ENCODE results near the gene PHKB. TPM values are rescaled to one million over a fixed set of nuclear protein-coding genes. Genes with fewer than 3 reads are reported as not detected.
"Not testable (repeated sequence)": the region's sequence is repeated elsewhere in the genome, so short reads cannot be mapped to it uniquely, and the experiment has no call there.

The PHKB gene
- total RNA-seq, 2 donors from 2014 or later = 32.7 to 46.7 TPM

DNA sequence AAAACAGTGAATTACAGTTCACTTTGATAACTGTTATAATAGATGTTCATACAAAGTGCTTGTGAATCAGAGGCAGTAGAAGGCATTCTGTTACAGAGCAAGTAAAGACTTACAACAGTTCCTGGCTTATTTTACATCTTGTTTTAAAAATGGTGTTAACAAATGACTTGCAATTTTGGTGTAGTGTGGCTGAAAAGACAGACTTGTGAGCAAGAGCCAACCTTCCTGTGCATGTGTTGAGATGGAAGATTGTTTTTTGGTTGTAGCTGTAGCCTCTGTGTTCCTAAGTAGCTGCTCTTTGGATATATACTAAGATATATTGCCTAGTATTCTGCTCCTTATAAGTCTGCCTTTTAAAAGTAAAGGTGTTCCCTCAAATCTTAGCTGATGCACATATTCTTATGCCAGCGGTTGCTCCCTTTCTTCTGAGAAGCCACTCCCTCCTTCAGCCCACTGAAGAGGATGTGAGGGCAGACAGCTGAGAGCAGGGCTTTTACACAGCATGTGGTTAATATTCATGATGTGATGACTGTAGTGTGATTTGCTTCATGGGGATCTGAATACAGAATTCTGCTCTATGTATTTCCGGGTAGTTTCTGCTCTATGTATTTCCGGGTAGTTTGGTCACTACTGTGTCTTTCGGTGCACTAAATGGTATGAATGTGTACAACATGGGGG lies 182.3 kb downstream of the PHKB start:
- ATAC-seq (peak; percentile 98 to 100), DNase-seq (ENCODE audit: low spot score) (peak; percentile 74)
- Mint-ChIP-seq H3K27me3 (no peaks in the 10 kb centered on the region), H3K4me1 (ENCODE audit: low read depth in 2 of 2) (peaks cover 13 to 25% of the 10 kb centered on the region in 2 donors), H3K27ac (peak overlapping the region; percentile 95 to 98), H3K4me3 (peak overlapping the region; percentile 72), H3K9me3 (no peaks in the 10 kb centered on the region), H3K36me3 (peaks cover 5% of the 10 kb centered on the region)

DNA sequence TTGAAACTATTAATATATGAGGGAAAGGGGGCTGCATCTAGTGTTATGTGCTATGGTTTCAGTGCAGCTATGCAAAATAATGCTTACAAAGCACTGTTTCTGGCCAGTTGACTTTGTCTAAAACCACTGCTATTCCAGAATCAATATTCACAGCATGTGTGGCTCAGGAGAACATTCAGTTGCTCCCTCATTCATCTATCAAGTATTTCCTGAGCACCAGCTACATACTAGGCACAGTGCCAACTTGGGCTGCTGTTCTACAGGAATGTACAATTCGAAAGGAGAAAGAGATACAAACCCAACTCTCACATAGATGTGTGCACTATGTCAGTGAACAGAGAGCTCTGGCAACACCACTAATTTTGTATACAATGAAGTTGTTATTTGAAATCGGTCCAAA lies 183.0 kb downstream of the PHKB start:
- DNase-seq (ENCODE audit: low spot score) (no peak), ATAC-seq (no peak)
- Mint-ChIP-seq H3K4me1 (ENCODE audit: low read depth in 2 of 2) (peaks cover 13 to 25% of the 10 kb centered on the region in 2 donors), H3K9me3 (no peaks in the 10 kb centered on the region), H3K36me3 (peaks cover 5% of the 10 kb centered on the region), H3K4me3 (peak overlapping the region; percentile 72), H3K27me3 (no peaks in the 10 kb centered on the region), H3K27ac (peak overlapping the region; percentile 95 to 98)

DNA sequence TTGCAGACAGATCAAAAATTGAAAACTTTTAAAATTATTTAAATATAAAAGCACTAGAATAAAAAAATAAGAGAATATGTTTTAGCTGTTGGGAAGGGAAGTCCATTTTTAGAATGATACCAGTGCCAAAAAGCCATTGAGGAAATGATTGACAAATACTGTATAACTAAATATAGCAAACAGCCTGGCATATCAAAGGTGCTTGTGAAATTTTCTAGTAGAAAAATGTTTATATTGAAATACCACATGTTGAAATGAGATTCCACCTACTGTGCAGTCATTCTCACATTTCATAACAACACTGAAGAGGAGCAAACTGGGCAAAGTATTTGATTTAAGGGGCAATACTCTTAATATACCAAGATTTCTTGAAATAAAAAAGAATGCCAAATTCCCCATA lies 183.5 kb downstream of the PHKB start:
- Mint-ChIP-seq H3K36me3 (peaks cover 5% of the 10 kb centered on the region), H3K9me3 (no peaks in the 10 kb centered on the region), H3K27me3 (no peaks in the 10 kb centered on the region), H3K4me3 (no peak overlapping the region), H3K4me1 (ENCODE audit: low read depth in 2 of 2) (peaks cover 13 to 25% of the 10 kb centered on the region in 2 donors), H3K27ac (peak overlapping the region; percentile 95 to 98)
- DNase-seq (ENCODE audit: low spot score) = no peak
- ATAC-seq = no peak

DNA sequence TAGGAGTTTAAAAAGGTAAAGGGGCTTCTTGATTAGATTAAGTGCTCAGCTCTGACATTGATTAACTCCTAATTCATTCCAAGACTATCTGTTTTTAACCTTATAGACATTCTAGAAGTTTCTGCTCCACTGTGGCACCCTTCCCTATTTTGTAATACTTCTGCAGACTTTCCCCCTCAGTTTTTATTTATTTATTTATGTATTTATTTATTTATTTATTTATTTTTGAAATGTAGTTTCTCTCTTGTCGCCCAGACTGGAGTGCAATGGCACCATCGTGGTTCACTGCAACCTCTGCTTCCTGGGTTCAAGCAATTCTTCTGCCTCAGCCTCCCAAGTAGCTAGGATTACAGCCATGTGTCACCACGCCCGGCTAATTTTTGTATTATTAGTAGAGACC lies 185.8 kb downstream of the PHKB start:
- Mint-ChIP-seq H3K27me3 (no peaks in the 10 kb centered on the region), H3K9me3 (no peaks in the 10 kb centered on the region), H3K27ac (no peak overlapping the region), H3K4me1 (ENCODE audit: low read depth in 2 of 2) (peaks cover 13 to 25% of the 10 kb centered on the region in 2 donors), H3K36me3 (peaks cover 4% of the 10 kb centered on the region), H3K4me3 (no peak overlapping the region)
- no peak for ATAC-seq
- DNase-seq (ENCODE audit: low spot score) = no peak

DNA sequence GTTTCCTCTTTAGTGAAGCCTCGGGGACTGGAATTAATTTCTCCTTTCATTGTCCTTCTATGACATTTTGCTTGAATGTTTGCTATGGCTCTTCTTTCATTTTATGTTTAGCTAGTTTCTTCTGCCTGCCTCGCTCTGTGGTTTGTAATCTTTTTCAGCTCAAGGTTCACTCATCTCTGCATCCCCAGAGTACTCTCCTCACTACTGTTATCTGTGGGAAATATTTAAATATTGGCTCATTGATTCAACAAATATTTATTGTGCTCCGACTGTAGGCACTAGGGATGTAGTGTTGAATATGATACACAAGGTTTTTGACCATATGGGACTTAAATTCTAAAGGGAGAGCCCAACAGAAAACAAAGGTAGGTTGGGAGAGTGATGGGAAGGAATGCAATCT lies 195.9 kb downstream of the PHKB start:
- no peaks in the 10 kb centered on the region for H3K4me1 Mint-ChIP-seq (ENCODE audit: low read depth in 2 of 2)
- H3K9me3 Mint-ChIP-seq = no peaks in the 10 kb centered on the region
- no peaks in the 10 kb centered on the region for H3K27me3 Mint-ChIP-seq
- DNase-seq (ENCODE audit: low spot score) (no peak), ATAC-seq (no peak)
- peaks cover 20% of the 10 kb centered on the region for H3K36me3 Mint-ChIP-seq
- H3K4me3 Mint-ChIP-seq = no peak overlapping the region
- no peak overlapping the region for H3K27ac Mint-ChIP-seq

DNA sequence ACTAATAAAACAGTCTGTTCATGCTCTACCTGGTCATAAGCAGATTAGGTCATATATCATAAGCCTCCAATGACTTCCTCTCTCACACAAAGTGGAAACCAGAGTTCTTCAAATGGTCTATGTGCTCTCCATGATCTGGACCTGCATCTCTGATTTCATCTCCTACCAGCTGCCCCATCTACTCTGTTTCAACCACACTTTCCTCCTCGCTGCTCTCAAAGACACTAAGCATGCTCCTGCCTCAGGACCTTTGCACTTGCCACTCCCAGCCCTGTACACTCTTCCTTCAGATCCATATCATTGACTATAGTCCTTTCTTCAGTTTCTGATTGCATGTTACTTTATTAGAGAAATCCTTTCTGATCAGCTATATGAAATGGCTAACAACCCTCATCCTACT lies 196.8 kb downstream of the PHKB start:
- Mint-ChIP-seq H3K4me1 (ENCODE audit: low read depth in 2 of 2) (no peaks in the 10 kb centered on the region), H3K27ac (no peak overlapping the region), H3K4me3 (no peak overlapping the region), H3K27me3 (no peaks in the 10 kb centered on the region), H3K36me3 (peaks cover 20% of the 10 kb centered on the region), H3K9me3 (no peaks in the 10 kb centered on the region)
- no peak for ATAC-seq
- DNase-seq (ENCODE audit: low spot score) = no peak

DNA sequence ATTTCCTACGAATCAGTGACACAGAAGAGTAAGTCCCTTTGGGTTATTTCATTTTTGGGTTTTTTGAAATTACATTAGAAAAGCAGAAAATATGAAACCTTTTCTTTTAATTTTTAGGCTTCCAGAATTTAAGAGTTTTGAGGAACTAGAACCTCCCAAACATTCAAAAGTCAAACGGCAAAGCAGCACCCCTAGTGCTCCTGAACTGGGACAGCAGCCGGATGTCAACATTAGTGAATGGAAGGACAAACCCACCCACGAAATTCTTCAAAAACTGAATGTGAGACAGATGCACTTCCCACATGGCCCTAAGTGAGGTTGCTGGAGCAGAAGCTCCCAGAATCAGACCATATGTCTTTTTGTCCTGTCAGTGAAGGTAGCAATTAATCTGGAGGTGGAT lies 199.4 kb downstream of the PHKB start:
- H3K9me3 Mint-ChIP-seq = no peaks in the 10 kb centered on the region
- ATAC-seq (no peak), DNase-seq (ENCODE audit: low spot score) (no peak)
- no peaks in the 10 kb centered on the region for H3K27me3 Mint-ChIP-seq
- H3K36me3 Mint-ChIP-seq = peaks cover 20% of the 10 kb centered on the region
- no peak overlapping the region for H3K4me3 Mint-ChIP-seq
- H3K27ac Mint-ChIP-seq = no peak overlapping the region
- H3K4me1 Mint-ChIP-seq (ENCODE audit: low read depth in 2 of 2) = no peaks in the 10 kb centered on the region

DNA sequence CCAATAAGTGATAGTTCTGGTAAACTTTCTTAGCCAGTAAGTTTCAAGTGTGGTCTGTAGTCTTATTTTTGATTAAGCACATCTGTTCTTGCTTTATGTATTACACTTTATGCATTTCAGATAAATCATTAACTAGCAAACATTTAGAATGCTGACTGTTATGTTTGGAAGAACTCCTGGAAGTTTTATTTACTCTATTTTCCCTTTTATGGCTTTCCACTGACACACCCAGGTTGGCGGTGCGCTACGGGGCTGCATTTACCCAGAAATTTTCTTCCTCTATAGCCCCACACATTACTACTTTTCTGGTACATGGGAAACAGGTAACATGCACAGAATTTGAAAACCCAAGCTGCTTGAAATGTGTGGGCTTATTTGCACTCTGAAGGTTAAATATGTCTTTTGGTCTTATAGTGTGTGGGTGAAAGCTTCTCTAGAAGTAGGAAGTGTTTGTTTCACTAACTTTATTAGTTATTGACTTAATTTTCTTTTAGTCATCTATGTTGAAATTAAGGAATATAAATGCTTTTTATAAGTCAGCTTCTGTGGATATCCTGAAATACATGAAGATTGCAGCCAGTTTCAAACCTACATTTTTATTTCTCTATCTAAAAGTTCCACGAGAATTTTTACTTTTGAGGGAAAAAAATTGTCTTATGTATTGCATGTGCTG lies 203.7 kb downstream of the PHKB start:
- Mint-ChIP-seq H3K36me3 (peaks cover 7% of the 10 kb centered on the region), H3K4me3 (no peak overlapping the region), H3K4me1 (ENCODE audit: low read depth in 2 of 2) (peaks cover 14 to 19% of the 10 kb centered on the region in 2 donors), H3K27ac (no peak overlapping the region), H3K9me3 (no peaks in the 10 kb centered on the region), H3K27me3 (no peaks in the 10 kb centered on the region)
- DNase-seq (ENCODE audit: low spot score) (no peak), ATAC-seq (no peak)

DNA sequence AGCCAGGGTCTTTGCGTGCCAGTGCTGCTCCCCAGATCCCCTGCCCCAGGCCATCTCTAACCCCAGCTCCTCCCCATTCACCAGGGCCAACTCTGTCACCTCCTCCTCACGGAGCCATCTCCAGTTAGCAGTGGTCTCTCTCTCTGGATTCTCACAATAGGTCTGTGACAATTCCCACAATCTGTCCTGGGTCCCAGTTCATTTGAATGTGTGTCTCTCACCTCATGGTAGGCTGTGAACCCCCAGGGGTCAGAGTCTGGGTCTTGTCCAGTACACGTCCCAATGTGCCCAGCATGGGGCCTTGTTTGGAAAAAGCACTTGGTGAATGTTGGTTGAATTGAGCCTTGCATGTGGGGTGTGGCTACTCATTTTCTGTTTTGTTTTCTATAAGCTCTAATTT lies 205.3 kb downstream of the PHKB start:
- ATAC-seq = peak in 1 of 2 donors; percentile 15
- peaks cover 8% of the 10 kb centered on the region for H3K36me3 Mint-ChIP-seq
- no peak for DNase-seq (ENCODE audit: low spot score)
- no peaks in the 10 kb centered on the region for H3K9me3 Mint-ChIP-seq
- peak overlapping the region in 1 of 2 donors; percentile 57 for H3K27ac Mint-ChIP-seq
- H3K27me3 Mint-ChIP-seq = no peaks in the 10 kb centered on the region
- H3K4me3 Mint-ChIP-seq = no peak overlapping the region
- H3K4me1 Mint-ChIP-seq (ENCODE audit: low read depth in 2 of 2) = peaks cover 14 to 19% of the 10 kb centered on the region in 2 donors

DNA sequence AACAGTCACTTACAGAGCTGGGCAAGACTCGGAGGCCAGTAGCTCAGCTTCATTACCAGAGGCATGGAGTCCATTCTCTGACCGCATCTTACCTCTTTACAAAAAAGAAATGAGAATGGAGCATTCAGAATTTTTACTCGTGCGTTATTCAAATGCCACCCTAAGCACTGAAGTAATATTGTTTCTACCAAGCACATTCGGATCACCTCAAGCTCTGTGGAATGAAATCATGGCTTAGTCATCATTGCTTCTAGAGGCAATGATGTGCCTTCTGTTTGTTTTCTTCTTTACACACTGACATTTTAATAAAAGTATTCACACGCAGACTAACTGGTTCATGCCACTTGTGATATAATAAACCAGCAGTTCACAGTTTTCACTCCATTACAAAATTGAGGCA lies 206.8 kb downstream of the PHKB start:
- ATAC-seq = no peak
- peaks cover 4% of the 10 kb centered on the region for H3K36me3 Mint-ChIP-seq
- no peak for DNase-seq (ENCODE audit: low spot score)
- no peak overlapping the region for H3K4me3 Mint-ChIP-seq
- H3K4me1 Mint-ChIP-seq (ENCODE audit: low read depth in 2 of 2) = peaks cover 14 to 19% of the 10 kb centered on the region in 2 donors
- no peaks in the 10 kb centered on the region for H3K27me3 Mint-ChIP-seq
- H3K27ac Mint-ChIP-seq = peak overlapping the region in 1 of 2 donors; percentile 39
- H3K9me3 Mint-ChIP-seq = no peaks in the 10 kb centered on the region

DNA sequence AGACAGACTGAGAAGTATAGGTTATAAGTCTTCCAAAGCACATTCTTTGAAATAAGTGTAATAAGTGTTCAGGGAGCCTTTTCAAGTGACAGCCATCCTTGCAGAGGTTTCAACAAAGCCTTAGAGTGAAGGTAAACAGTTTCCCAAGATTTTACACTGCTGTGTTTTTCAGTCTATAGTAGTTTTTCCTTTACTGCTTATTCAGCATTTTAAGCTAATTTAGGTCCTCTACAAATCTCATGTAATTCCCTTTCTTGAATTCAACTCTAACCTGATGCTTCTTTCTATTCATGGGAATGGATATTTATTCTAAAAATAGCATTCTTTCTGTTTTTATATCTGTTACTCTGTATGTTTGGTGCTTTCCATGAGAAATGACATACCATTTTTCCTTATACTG lies 211.3 kb downstream of the PHKB start:
- no peak overlapping the region for H3K4me3 Mint-ChIP-seq
- no peaks in the 10 kb centered on the region for H3K9me3 Mint-ChIP-seq
- DNase-seq (ENCODE audit: low spot score) (no peak), ATAC-seq (no peak)
- peaks cover 14% of the 10 kb centered on the region in 2 donors for H3K4me1 Mint-ChIP-seq (ENCODE audit: low read depth in 2 of 2)
- H3K27me3 Mint-ChIP-seq = no peaks in the 10 kb centered on the region
- no peak overlapping the region for H3K27ac Mint-ChIP-seq
- H3K36me3 Mint-ChIP-seq = peaks cover 22% of the 10 kb centered on the region

DNA sequence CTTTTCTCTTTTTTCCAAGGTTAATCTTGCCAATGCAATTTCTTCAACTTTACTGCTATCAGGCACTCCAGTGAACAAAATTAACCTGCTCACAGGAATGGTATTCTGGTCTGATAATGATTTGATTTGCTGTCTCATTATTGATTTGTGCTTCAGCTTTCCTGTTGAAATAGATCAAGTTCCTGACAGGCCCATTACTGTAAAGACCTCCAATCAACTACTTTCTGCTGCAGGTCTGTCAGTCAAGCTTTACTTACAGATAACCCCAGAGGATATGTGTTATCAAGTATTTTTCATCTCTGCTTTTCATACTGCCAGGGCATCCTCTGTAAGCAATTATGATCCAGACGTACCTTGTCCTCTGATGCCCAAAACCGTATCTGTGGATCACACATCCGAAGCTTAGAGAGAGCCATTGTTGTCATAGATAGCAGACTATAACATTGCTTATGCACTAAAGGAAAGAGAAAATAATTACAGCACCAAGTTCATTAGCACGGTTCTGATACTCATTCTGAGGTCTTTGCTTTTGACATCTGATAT lies 215.6 kb downstream of the PHKB start:
- H3K4me3 Mint-ChIP-seq = no peak overlapping the region

DNA sequence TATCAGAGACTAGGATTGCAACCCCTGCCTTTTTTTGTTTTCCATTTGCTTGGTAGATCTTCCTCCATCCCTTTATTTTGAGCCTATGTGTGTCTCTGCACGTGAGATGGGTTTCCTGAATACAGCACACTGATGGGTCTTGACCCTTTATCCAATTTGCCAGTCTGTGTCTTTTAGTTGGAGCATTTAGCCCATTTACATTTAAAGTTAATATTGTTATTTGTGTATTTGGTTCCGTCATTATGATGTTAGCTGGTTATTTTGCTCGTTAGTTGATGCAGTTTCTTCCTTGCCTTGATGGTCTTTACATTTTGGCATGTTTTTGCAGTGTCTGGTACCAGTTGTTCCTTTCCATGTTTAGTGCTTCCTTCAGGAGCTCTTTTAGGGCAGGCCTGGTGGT lies 220.4 kb downstream of the PHKB start:
- H3K9me3 Mint-ChIP-seq; H3K27ac Mint-ChIP-seq; ATAC-seq; DNase-seq (ENCODE audit: low spot score); H3K4me1 Mint-ChIP-seq (ENCODE audit: low read depth in 2 of 2); H3K4me3 Mint-ChIP-seq; H3K27me3 Mint-ChIP-seq: not testable (repeated sequence)
- H3K36me3 Mint-ChIP-seq = peaks cover 21% of the 10 kb centered on the region

More for the DNA sequence above, 215.6 kb downstream of the PHKB start:
- H3K4me1 Mint-ChIP-seq (ENCODE audit: low read depth in 2 of 2) = peaks cover 0 to 3% of the 10 kb centered on the region in 2 donors
- no peak for ATAC-seq
- no peaks in the 10 kb centered on the region for H3K27me3 Mint-ChIP-seq
- no peak for DNase-seq (ENCODE audit: low spot score)
- peaks cover 26% of the 10 kb centered on the region for H3K36me3 Mint-ChIP-seq
- H3K9me3 Mint-ChIP-seq = peaks cover 3% of the 10 kb centered on the region
- no peak overlapping the region for H3K27ac Mint-ChIP-seq

DNA sequence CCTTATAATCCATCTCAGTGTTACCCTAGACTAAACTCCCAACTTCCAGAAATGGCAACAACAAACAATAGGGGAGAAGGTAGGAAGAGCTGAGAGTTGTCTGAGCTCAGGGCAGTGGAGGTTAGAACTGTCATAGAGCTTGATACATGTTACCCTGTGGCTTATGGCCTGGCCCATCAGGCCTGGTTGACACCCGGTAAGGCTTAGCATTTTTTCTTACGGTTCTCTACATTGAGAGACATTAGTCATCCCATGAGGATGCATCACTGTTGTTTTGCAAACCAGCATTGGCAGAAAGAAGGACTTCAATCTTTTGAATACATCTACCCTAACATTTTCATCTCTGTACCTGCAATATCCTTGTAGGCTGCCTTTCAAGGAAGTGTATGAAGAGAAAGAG lies 226.6 kb downstream of the PHKB start:
- Mint-ChIP-seq H3K27me3 (no peaks in the 10 kb centered on the region), H3K4me1 (ENCODE audit: low read depth in 2 of 2) (peaks cover 5 to 7% of the 10 kb centered on the region in 2 donors), H3K9me3 (no peaks in the 10 kb centered on the region), H3K36me3 (peaks cover 9% of the 10 kb centered on the region), H3K27ac (no peak overlapping the region), H3K4me3 (no peak overlapping the region)
- no peak for DNase-seq (ENCODE audit: low spot score)
- ATAC-seq = no peak

All from natural killer cell treated with Interleukin-12 subunit alpha and Interleukin-12 subunit beta and Interleukin-15 and Interleukin-18, amount 100 ng/mL, for 72 hours (primary cell).